A673 (cell line): Measurements from ENCODE around the gene IQGAP1. TPM values are rescaled to one million over a fixed set of nuclear protein-coding genes. Genes with fewer than 3 reads are reported as not detected.

Experiments
- Bru-seq: library from RNA; stranded (reverse); fragments of 400-500 nt; gene quantifications from one replicate; lab custom pipeline; 2021; lab: Mats Ljungman, UMichigan
- BruChase-seq, 2 experiments: library from RNA; stranded (reverse); fragments of 400-500 nt; gene quantifications; one replicate each; lab custom pipeline; 2021; lab: Mats Ljungman, UMichigan
- BruUV-seq: library from RNA; stranded (reverse); fragments of 400-500 nt; replicated peaks from 2 replicates; lab custom pipeline; 2021; lab: Mats Ljungman, UMichigan
- CTCF ChIA-PET: fragments of 300-600 bp; sonication (Branson Sonifier 250); formaldehyde crosslinking; loops from one replicate; lab custom pipeline; 2022; ENCODE audit warnings: antibody characterized with exemption; lab: Charles Lee
- POLR2A ChIA-PET: fragments of 300-600 bp; sonication (Branson Sonifier 250); formaldehyde crosslinking; loops from one replicate; lab custom pipeline; 2022; ENCODE audit warnings: antibody characterized with exemption; ENCODE audit not compliant: low non-redundant PET; lab: Charles Lee
- DNase-seq: peaks from one replicate; pipeline ENCODE4 v3.0.0-alpha.2; 2015; ENCODE audit warnings: low spot score
- H3K27ac ChIP-seq: fragments of 200-600 bp; sonication (generic); 2 replicates; pipeline ENCODE4 v1.5.1; 2016; ENCODE audit warnings: mixed run types, low read depth, mild to moderate bottlenecking, mixed read lengths, antibody characterized with exemption, low read length; ENCODE audit not compliant: poor library complexity, severe bottlenecking
- H3K27me3 ChIP-seq: fragments of 200-600 bp; sonication (generic); replicated peaks from 2 replicates; pipeline ENCODE4 v1.6.1; 2017; ENCODE audit warnings: mixed run types, low read depth, mild to moderate bottlenecking, mixed read lengths, antibody characterized with exemption, low read length; ENCODE audit not compliant: insufficient read depth, poor library complexity
- H3K36me3 ChIP-seq: fragments of 200-600 bp; sonication (generic); 2 replicates; pipeline ENCODE4 v1.6.1; 2016; ENCODE audit warnings: mixed run types, mild to moderate bottlenecking, mixed read lengths, antibody characterized with exemption, low read length; ENCODE audit not compliant: insufficient read depth, poor library complexity, severe bottlenecking
- H3K4me1 ChIP-seq: fragments of 200-600 bp; sonication (generic); 2 replicates; pipeline ENCODE4 v1.6.1; 2017; ENCODE audit warnings: mixed run types, mild to moderate bottlenecking, mixed read lengths, antibody characterized with exemption, low read length; ENCODE audit not compliant: insufficient read depth, poor library complexity, severe bottlenecking
- H3K4me3 ChIP-seq: fragments of 200-600 bp; sonication (generic); 2 replicates; pipeline ENCODE4 v1.5.1; 2016; ENCODE audit warnings: low read depth, mixed run types, mild to moderate bottlenecking, mixed read lengths, low read length; ENCODE audit not compliant: poor library complexity, severe bottlenecking
- H3K9me3 ChIP-seq: fragments of 200-600 bp; sonication (generic); 2 replicates; pipeline ENCODE4 v1.6.1; 2016; ENCODE audit warnings: mixed run types, low read depth, mild to moderate bottlenecking, mixed read lengths, antibody characterized with exemption, low read length; ENCODE audit not compliant: poor library complexity, severe bottlenecking
- CTCF ChIP-seq: fragments of 300-800, 200-600 bp; sonication (generic); conservative IDR thresholded peaks from 2 replicates; pipeline ENCODE4 v1.5.1; 2017; ENCODE audit warnings: low read depth, mild to moderate bottlenecking, antibody characterized with exemption, low read length, moderate library complexity, mixed read lengths
- EZH2 ChIP-seq: fragments of 200-600 bp; sonication (generic); IDR thresholded peaks from 2 replicates; pipeline ENCODE4 v1.6.1; 2017; ENCODE audit warnings: borderline replicate concordance, low read depth, mild to moderate bottlenecking, mixed read lengths, antibody characterized with exemption, low read length; ENCODE audit not compliant: poor library complexity, severe bottlenecking
- intact Hi-C: fragments of 100-400 bp; cut with micrococcal nuclease; formaldehyde crosslinking; loops from one replicate; pipeline ENCODE4 v1.10.0; 2022; ENCODE audit not compliant: unreplicated experiment
- long read RNA-seq: library from polyadenylated mRNA; stranded (forward); transcript quantifications from one replicate; pipeline ENCODE4 v2.0.0, GENCODE V29; 2022
- total RNA-seq: library from RNA; stranded (reverse); gene quantifications from 2 replicates; pipeline ENCODE4 v1.2.3, GENCODE V29; 2021

The IQGAP1 gene
- 115 and 119 TPM in 2 replicates for total RNA-seq
- percentile 87 among the genes with signal in this experiment for Bru-seq, nascent RNA
- BruChase-seq, experiment 1, labeled RNA remaining after a 2-hour chase = percentile 82 among the genes with signal in this experiment
- percentile 92 among the genes with signal in this experiment for BruChase-seq, experiment 2, labeled RNA remaining after a 6-hour chase
- long read RNA-seq, full-length matches to known transcripts = 72 of 107 reads
- long read RNA-seq, partial matches to known transcripts = 26 of 107 reads
- long read RNA-seq, other reads (novel, unspliced or antisense) = 9 of 107 reads

- no peak for TF ChIP-seq EZH2
- TF ChIP-seq CTCF = no peak
Measured at GRCh38 chr15:90387534-90388461, at the start of gene IQGAP1. TSS of gene IQGAP1 (plus strand) at chr15:90388242. CDS start at chr15:90388342, 100 bp downstream.

GRCh38 chr15:90338532-90338931, 49.5 kb upstream of the IQGAP1 start:
- TF ChIP-seq EZH2 (no peak), CTCF (no peak)
- Histone ChIP-seq H3K27ac (no peak overlapping the region), H3K4me3 (no peak overlapping the region), H3K27me3 (no peaks in the 10 kb centered on the region), H3K9me3 (no peaks in the 10 kb centered on the region), H3K4me1 (no peaks in the 10 kb centered on the region), H3K36me3 (no peaks in the 10 kb centered on the region)
- no peak for DNase-seq
- BruUV-seq = no TSS peak
- ChIA-PET POLR2A (no interaction called here), CTCF (no interaction called here)
- intact Hi-C loops = no loop called here

More at GRCh38 chr15:90387534-90388461, at the start of gene IQGAP1:
- BruUV-seq = no TSS peak
- ChIA-PET CTCF (interaction anchor here (0.7 kb wide), 1 partner anchor 509 kb away, joined by 8 read pairs; no protein-coding TSS in a partner anchor), POLR2A (interaction anchor here (0.6 to 0.7 kb wide), 3 partner anchors 11 to 1901 kb away, joined by 3 to 13 read pairs (median 10); no protein-coding TSS in a partner anchor)
- H3K9me3 ChIP-seq = no peaks in the 10 kb centered on the region
- H3K4me3 ChIP-seq = peak within 1 kb of the TSS; percentile 83
- DNase-seq = peak; percentile 97
- no peaks in the 10 kb centered on the region for H3K27me3 ChIP-seq
- peaks cover 11% of the 10 kb centered on the region for H3K4me1 ChIP-seq
- peak within 1 kb of the TSS; percentile 93 for H3K27ac ChIP-seq
- peaks cover 21% of the 10 kb centered on the region for H3K36me3 ChIP-seq
- intact Hi-C loops = no loop called here

- Histone ChIP-seq H3K4me1 (no peaks in the 10 kb centered on the region), H3K9me3 (no peaks in the 10 kb centered on the region), H3K4me3 (no peak overlapping the region), H3K36me3 (no peaks in the 10 kb centered on the region), H3K27me3 (no peaks in the 10 kb centered on the region), H3K27ac (no peak overlapping the region)
- ChIA-PET POLR2A (no interaction called here), CTCF (no interaction called here)
- intact Hi-C loops = no loop called here
- no peak for TF ChIP-seq CTCF
- TF ChIP-seq EZH2 = no peak
- no TSS peak for BruUV-seq
- no peak for DNase-seq
Measured at GRCh38 chr15:90340345-90340744, 47.7 kb upstream of the IQGAP1 start.
